Left ventricle myocardium superior (tissue), 1 donor: ENCODE measurements around the gene EPHB2. TPM values are rescaled to one million over a fixed set of nuclear protein-coding genes. Genes with fewer than 3 reads are reported as not detected.

ENCODE experiments used
- microRNA-seq: library from miRNA; unstranded; fragments of <30 nt; microRNA quantifications from one replicate; pipeline ENCODE4 v1.2.0, GENCODE V29; 2020; ENCODE audit warnings: borderline number of aligned reads
- total RNA-seq: library from RNA; stranded (reverse); fragmentation: NEBNext Ultra II Directional; extraction: Animal tissue kit (Norgen Biotek cat#: 25700); gene quantifications from one replicate; pipeline ENCODE4 v1.2.1, GENCODE V29; 2021
- donor health status: DM: no; HTN: yes; CAD: no; lungs with severe emphysema.

EPHB2 gene
- total RNA-seq, 1 donor from 2014 or later = 2.4 TPM

Small RNA genes lying within 50 kb of the gene (microRNA-seq; reads per million reads assigned to microRNA genes)
- not detected for gene MIR4253
- not detected for gene MIR4684

Other genes starting within 250 kb of the EPHB2 start
- not detected for gene EPHA8, start 147.3 kb upstream of the EPHB2 start, total RNA-seq
- 86.5 TPM for gene C1QA, start 74.2 kb upstream of the EPHB2 start, total RNA-seq
- 93.5 TPM for gene C1QC, start 67.2 kb upstream of the EPHB2 start, total RNA-seq
- gene C1QB, start 57.6 kb upstream of the EPHB2 start, total RNA-seq = 102 TPM